Measurements from ENCODE around the gene GYS1.
"Not testable (repeated sequence)": the region's sequence is repeated elsewhere in the genome, so short reads cannot be mapped to it uniquely, and the experiment has no call there.

GYS1 gene

GRCh38 chr19:48933382-48933932, 59.7 kb downstream of the GYS1 start, which contains the start of gene DHDH:
Gene DHDH (plus strand): TSS chr19:48933699. CDS start chr19:48933722, 23 bp downstream.
- in situ Hi-C loops (cut with MboI; ENCODE audit: low sequenced_read_pairs, unreplicated experiment) = no loop called here
- TF ChIP-seq CTCF (IDR thresholded peaks at IDR 0.05; ENCODE audit: borderline replicate concordance, control extremely low read depth, extremely low read depth, insufficient read depth, missing control alignments) = no peak
- peak; percentile 85 for DNase-seq (ENCODE audit: low spot score)

GRCh38 chr19:48928164-48929025, 64.7 kb downstream of the GYS1 start:
- no peak for TF ChIP-seq CTCF (IDR thresholded peaks at IDR 0.05; ENCODE audit: borderline replicate concordance, control extremely low read depth, extremely low read depth, insufficient read depth, missing control alignments)
- DNase-seq (ENCODE audit: low spot score) = no peak
- in situ Hi-C loops (cut with MboI; ENCODE audit: low sequenced_read_pairs, unreplicated experiment) = no loop called here

DNA sequence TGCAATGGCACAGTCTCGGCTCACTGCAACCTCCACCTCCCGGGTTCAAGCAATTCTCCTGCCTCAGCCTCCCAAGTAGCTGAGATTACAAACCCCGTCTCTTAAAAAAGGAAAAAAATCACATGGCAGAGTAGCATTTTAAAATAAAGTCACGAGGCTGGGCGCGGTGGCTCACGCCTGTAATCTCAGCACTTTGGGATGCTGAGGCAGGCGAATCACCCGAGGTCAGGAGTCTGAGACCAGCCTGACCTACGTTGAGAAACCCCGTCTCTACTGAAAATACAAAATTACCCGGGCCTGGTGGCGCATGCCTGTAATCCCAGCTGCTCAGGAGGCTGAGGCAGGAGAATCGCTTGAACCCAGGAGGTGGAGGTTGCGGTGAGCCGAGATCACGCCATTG, 65.4 kb downstream of the GYS1 start:
- DNase-seq (ENCODE audit: low spot score) = not testable (repeated sequence)

DNA sequence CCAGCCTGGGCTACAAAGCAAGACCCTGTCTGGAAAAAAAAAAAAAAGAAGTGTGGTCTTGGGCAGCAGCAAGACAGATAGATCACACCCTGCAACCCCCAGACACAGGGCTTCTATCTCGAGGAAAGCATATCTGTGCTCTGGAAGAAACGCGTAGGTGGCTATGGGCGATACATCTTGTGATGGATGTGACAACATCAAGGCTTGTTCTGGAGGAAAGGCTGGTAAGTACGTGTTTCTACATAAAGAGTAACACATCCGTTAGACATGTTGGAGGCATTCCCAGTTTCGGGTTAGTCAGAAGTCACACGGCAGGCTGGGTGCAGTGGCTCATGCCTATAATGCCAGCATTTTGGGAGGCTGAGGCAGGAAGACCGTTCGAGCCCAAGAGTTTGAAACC, 66.2 kb downstream of the GYS1 start:
- in situ Hi-C loops (cut with MboI; ENCODE audit: low sequenced_read_pairs, unreplicated experiment) = no loop called here
- no peak for TF ChIP-seq CTCF (IDR thresholded peaks at IDR 0.05; ENCODE audit: borderline replicate concordance, control extremely low read depth, extremely low read depth, insufficient read depth, missing control alignments)
- DNase-seq (ENCODE audit: low spot score) = peak; percentile 13

More for the DNA sequence above, 65.4 kb downstream of the GYS1 start:
- in situ Hi-C loops (cut with MboI; ENCODE audit: low sequenced_read_pairs, unreplicated experiment) = not testable (repeated sequence)

GRCh38 chr19:48925890-48926289, 67.2 kb downstream of the GYS1 start:
- DNase-seq (ENCODE audit: low spot score); in situ Hi-C loops (cut with MboI; ENCODE audit: low sequenced_read_pairs, unreplicated experiment): not testable (repeated sequence)

DNA sequence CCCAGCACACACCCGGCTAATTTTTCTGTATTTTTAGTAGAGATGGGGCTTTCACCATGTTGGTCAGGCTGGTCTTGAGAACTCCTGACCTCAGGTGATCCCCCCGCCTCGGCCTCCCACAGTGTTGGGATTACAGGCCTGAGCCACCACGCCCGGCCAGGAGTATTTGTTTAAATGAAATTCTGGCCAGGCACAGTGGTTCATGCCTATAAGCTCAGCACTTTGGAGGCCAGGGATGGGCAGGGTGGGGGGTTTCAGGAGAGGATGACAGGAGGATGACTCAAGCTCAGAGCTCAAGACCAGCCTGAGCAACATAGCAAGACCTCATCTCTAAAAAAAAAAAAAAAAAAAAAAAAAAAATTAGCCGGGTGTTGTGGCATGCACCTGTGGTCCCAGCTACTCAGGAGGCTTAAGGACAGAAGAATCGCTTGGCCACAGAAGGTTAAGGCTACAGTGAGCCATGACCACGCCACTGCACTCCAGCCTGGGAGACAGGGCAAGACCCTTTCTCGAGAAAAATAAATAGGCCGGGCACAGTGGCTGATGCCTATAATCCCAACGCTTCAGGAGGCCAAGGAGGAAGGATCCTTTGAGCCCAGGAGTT, 67.8 kb downstream of the GYS1 start:
- DNase-seq (ENCODE audit: low spot score) = no peak

More for the DNA sequence above, 67.8 kb downstream of the GYS1 start:
- no peak for TF ChIP-seq CTCF (IDR thresholded peaks at IDR 0.05; ENCODE audit: borderline replicate concordance, control extremely low read depth, extremely low read depth, insufficient read depth, missing control alignments)
- in situ Hi-C loops (cut with MboI; ENCODE audit: low sequenced_read_pairs, unreplicated experiment) = no loop called here
